LNCAP (cell line): ENCODE data around the gene HMX2.

Source experiments
- TF ChIP-seq, protein P1 (sequence below): fragments of 450-650 bp; IDR thresholded peaks from 2 replicates; pipeline ENCODE4 v1.5.1; 2017; ENCODE audit warnings: mild to moderate bottlenecking

The HMX2 gene

DNA sequence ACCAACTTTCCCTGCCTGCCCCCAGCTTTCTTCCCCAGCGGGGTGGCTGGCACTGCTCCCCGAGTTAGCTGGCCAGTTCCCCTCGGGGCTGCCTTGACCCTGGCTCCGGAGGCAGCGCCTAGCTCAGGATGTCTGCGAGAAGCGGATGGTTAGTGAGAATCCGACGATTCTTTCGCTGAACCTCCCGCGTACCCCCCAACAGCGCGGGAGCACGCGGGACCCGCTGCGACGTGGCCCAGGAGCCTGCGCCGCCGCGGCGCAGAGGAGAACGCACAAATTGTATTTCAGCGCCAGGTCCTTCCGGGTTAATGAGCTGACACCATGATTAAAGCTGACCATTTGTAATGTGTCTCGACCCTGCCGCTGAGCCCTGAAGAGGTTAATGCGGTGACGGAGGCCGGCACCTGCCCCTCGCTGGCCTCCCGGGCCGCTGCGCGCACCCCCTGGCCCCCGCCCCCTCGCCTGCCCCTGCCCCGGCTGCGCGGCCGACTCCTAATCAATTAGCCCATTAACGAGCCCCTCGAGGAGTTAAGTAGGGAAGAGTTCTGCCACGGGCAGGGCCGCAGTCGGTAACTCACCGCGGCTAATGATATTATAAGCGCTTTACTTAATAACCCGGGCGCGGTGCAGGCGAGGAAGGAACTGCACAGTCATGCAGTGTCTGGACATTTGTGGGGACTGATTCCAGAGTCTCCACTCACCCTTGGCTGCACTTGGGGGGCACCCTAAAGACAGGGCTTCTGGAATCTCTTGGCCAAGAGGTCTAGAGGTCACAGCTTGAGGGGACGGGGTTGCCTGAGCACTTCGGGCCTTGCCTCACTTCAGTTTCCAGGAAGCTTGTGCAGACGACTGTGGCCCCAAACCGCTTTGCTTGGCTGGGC lies 1.7 kb upstream of the HMX2 start:
- TF ChIP-seq, protein P1, sequence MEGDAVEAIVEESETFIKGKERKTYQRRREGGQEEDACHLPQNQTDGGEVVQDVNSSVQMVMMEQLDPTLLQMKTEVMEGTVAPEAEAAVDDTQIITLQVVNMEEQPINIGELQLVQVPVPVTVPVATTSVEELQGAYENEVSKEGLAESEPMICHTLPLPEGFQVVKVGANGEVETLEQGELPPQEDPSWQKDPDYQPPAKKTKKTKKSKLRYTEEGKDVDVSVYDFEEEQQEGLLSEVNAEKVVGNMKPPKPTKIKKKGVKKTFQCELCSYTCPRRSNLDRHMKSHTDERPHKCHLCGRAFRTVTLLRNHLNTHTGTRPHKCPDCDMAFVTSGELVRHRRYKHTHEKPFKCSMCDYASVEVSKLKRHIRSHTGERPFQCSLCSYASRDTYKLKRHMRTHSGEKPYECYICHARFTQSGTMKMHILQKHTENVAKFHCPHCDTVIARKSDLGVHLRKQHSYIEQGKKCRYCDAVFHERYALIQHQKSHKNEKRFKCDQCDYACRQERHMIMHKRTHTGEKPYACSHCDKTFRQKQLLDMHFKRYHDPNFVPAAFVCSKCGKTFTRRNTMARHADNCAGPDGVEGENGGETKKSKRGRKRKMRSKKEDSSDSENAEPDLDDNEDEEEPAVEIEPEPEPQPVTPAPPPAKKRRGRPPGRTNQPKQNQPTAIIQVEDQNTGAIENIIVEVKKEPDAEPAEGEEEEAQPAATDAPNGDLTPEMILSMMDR: no peak

DNA sequence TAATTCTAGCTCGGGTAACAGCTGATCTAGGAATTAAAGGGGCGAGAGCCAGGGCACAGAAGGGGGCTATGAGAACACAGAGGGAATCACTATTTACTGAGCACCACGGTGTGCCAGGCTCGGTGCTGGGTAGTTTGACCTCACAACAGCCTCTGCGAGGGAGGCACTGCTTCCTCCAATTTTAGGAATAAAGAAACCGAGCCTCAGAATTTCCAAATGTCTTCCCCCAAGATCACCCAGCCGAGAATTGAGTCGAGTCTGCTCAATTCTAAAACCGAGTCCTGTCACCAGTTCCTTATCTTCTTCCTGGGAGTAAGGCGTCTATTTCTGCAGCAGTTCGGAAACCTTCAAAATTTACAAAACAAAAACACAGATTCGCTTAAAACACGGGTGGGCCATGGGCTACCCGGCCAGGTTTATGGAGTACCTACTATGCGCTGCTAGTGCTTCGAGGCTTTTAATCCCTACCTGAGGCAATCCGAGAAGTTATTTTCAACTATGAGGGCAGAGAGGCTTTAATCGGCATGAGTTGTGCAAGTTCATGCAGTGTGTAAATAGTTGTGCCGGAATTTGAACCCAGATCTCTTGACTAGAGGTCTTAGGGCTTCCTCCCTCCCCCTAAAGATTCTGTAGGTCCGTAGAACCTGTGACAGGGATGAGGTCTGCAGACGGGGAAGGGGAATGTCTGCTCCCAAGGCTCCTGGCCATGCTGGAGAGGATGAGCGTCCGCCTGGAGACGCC lies 872 bp upstream of the HMX2 start:
- TF ChIP-seq, protein P1: no peak

DNA sequence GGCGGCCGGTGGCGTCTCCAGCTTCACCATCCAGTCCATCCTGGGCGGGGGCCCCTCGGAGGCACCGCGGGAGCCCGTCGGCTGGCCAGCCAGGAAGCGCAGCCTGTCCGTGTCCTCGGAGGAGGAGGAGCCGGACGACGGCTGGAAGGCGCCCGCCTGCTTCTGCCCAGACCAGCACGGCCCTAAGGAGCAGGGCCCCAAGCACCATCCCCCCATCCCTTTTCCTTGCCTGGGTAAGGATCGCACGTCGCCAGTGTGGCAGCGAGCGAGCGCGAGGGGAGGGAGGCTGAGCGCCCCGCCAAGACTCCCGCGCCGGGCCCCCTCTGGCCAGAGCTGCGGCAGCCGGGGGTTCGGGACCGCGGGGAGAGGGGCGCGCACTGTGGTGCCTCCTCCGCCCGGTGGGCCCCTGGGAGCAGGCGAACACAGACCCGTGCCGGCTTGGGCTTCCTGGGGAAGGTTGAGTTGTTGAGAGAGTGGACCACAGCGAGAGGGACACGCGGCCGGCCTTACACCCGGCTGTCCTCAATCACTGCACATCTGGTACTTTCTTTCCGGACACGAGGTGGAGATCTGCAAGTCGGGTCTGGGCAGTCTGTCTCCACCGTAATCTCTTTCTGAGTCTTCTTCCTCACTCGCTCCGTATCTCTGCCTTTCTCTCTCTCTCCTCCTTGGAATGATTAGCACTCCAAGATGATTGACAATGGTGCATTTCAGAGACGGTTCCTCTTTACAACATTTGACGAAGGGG lies 652 bp downstream of the HMX2 start:
- TF ChIP-seq, protein P1: no peak

DNA sequence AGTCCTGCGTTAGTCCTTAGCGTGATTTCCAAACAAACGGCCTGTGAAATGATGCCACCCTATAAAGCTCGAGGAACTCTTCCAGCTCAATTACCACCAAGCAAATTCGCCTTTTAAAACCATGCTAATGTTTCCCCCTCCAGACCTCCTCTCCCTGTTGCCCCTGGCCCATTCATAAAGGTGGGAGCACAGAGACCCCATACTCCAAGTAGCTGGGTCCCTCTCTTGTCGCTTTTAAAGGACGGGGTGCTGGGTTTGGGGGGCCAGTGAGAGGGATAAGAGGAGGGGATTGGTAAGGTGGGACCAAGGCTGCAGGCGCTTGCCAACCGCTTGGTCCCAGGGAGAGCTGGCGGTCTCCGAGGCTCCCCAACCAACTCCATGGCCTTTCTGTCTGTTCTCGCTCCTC lies 1.2 kb downstream of the HMX2 start:
- TF ChIP-seq, protein P1: no peak

DNA sequence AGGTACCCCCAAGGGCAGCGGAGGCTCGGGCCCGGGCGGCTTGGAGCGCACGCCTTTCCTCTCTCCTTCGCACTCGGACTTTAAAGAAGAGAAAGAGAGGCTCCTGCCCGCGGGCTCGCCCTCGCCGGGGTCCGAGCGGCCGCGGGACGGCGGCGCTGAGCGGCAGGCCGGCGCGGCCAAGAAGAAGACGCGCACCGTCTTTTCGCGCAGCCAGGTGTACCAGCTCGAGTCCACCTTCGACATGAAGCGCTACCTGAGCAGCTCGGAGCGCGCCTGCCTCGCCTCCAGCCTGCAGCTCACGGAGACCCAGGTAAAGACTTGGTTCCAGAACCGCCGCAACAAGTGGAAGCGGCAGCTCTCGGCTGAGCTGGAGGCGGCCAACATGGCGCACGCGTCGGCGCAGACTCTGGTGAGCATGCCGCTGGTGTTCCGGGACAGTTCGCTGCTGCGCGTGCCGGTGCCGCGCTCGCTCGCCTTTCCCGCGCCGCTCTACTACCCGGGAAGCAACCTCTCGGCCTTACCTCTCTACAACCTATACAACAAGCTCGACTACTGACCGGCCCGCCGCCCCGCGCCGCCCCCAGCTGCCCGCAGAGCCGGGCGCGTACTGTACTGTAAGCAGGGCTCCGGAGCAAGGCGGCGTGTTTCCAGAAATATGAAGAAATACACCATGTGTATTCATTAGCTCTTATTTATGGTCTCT lies 1.8 kb downstream of the HMX2 start:
- TF ChIP-seq, protein P1: no peak

DNA sequence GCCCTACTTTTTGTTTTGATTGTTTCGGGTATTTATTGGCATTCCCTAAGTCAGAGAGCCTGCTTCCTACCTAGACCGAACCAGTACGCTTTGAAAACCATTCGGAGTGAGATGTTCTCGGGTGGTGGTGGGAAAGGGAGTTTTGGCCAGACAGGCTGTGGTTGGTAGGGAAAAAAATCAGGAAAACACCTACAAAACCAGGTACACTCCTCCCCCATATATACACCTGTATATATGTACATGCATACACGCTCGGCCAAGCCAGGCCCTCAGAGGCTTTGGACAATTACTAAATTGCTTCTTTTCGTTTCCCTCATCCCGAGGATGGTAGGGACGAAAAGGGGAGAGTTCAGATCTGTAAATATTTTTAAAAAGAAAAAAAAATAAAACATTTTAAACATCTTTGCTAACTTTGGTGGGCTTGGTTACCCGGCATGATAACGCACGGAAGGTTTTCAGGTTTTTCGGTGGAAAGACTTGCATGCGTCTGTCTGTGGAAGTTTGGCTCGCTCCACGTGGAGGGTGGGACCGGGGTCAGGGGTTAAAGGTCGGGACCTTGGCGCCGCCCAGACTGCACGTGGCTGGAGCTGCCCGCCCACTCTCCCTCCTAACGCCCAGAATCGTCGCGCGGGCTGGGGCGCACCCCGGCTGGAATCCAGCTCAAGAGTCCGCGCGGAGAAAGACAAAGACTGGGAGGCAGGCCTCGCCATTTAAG lies 2.5 kb downstream of the HMX2 start:
- TF ChIP-seq, protein P1: no peak
